ENCODE measurements around the gene CACNA2D1. TPM values are rescaled to one million over a fixed set of nuclear protein-coding genes. Genes with fewer than 3 reads are reported as not detected.

CACNA2D1 gene
- total RNA-seq, 4 donors from 2014 or later, result 34.4 to 128 (median 67.9) TPM

GRCh38 chr7:81925530-81925929, 518.0 kb downstream of the CACNA2D1 start:
- H3K4me3 ChIP-seq (replicated peaks in 1 of 3), result no peak overlapping the region
- no peak for TF ChIP-seq POLR2A (IDR thresholded peaks at IDR 0.05)
- TF ChIP-seq, protein P1, sequence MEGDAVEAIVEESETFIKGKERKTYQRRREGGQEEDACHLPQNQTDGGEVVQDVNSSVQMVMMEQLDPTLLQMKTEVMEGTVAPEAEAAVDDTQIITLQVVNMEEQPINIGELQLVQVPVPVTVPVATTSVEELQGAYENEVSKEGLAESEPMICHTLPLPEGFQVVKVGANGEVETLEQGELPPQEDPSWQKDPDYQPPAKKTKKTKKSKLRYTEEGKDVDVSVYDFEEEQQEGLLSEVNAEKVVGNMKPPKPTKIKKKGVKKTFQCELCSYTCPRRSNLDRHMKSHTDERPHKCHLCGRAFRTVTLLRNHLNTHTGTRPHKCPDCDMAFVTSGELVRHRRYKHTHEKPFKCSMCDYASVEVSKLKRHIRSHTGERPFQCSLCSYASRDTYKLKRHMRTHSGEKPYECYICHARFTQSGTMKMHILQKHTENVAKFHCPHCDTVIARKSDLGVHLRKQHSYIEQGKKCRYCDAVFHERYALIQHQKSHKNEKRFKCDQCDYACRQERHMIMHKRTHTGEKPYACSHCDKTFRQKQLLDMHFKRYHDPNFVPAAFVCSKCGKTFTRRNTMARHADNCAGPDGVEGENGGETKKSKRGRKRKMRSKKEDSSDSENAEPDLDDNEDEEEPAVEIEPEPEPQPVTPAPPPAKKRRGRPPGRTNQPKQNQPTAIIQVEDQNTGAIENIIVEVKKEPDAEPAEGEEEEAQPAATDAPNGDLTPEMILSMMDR (IDR thresholded peaks at IDR 0.05), result no peak
- no peak for DNase-seq
- intact Hi-C loops (cut with DNase I), result no loop called here
- 82 to 89% methylated on average over 3 of the region's 3 CpGs for WGBS, 2 donors
- no peaks in the 10 kb centered on the region for H3K27me3 ChIP-seq
- H3K4me1 ChIP-seq, result no peaks in the 10 kb centered on the region
- H3K27ac ChIP-seq, result no peak overlapping the region
- H3K9me3 ChIP-seq, result no peaks in the 10 kb centered on the region
- no peaks in the 10 kb centered on the region for H3K36me3 ChIP-seq

DNA sequence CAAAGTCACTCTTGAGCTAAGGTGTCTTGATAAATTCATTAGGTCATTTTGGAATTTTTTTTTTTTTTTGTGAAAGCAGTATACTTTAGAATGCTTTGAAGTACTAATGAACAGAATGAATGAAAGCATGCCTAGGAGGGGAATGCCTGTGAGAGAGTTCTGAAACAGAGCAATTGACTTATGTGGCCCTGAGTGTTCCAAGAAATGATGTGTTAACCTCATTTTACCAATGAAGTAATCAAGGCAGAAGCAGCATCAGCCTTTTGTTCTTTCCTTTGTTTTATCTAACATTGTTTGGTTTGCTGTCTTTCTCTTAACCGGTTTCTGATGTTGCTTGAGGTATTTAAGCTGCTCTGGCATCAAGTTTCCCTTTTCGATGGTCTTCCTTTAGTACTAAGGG, 519.1 kb downstream of the CACNA2D1 start:
- TF ChIP-seq, protein P1 (IDR thresholded peaks at IDR 0.05), result no peak
- no peak for TF ChIP-seq POLR2A (IDR thresholded peaks at IDR 0.05)
- WGBS, 2 donors, result 65 to 73% methylated on average over 2 of the region's 2 CpGs
- Histone ChIP-seq H3K36me3 (no peaks in the 10 kb centered on the region), H3K9me3 (no peaks in the 10 kb centered on the region), H3K4me1 (no peaks in the 10 kb centered on the region), H3K27ac (no peak overlapping the region), H3K27me3 (no peaks in the 10 kb centered on the region), H3K4me3 (replicated peaks in 1 of 3) (no peak overlapping the region)
- intact Hi-C loops (cut with DNase I), result no loop called here
- no peak for DNase-seq

DNA sequence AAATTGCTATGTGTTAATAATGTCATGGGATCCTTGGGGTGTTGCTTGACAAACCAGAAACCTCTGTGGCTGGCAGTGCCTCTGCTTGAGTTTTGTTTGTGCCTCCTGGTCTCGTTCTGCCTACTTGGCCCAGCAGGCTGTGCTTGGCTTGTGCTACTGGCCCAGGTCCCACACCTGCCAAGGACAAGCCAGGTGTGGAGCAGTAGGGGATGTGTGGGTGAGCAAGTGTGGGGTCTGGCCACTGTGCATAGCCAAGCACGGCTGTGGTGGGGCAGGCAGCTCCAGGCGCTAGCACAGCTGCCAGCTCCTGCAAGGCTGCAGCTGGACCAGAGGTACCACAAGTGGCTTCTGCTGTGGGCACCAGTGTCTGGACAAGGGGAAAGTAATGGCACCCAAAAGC, 524.1 kb downstream of the CACNA2D1 start:
- Histone ChIP-seq H3K36me3 (no peaks in the 10 kb centered on the region), H3K27ac (no peak overlapping the region), H3K4me1 (no peaks in the 10 kb centered on the region), H3K4me3 (replicated peaks in 1 of 3) (no peak overlapping the region), H3K27me3 (no peaks in the 10 kb centered on the region), H3K9me3 (no peaks in the 10 kb centered on the region)
- TF ChIP-seq POLR2A (IDR thresholded peaks at IDR 0.05), result no peak
- TF ChIP-seq, protein P1 (IDR thresholded peaks at IDR 0.05), result no peak
- DNase-seq, result no peak
- 63 to 90% methylated on average over 1 to 3 of the region's 3 CpGs for WGBS, 2 donors
- intact Hi-C loops (cut with DNase I), result no loop called here

DNA sequence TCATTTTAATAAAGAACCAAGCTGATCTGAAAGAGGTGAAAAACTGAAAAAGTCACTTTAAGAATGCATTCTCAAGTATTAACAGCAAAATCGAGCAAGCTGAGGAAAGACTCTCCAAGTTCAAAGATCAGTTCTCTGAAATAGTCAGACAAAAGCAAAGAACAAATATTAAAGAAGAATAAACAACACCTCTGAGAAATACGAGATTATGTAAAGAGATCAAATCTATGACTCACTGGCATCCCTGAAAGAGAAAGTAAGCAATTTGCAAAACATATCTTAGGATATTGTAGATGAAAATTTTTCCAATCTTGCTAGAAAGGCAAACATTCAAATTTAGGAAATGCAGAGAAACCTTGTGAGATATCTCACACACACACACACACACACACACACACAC, 535.4 kb downstream of the CACNA2D1 start:
- Histone ChIP-seq H3K27me3 (no peaks in the 10 kb centered on the region), H3K9me3 (no peaks in the 10 kb centered on the region), H3K36me3 (no peaks in the 10 kb centered on the region), H3K4me1 (no peaks in the 10 kb centered on the region), H3K4me3 (replicated peaks in 1 of 3) (no peak overlapping the region), H3K27ac (no peak overlapping the region)
- 75 to 82% methylated on average over 2 of the region's 2 CpGs for WGBS, 2 donors
- no peak for DNase-seq
- TF ChIP-seq, protein P1 (IDR thresholded peaks at IDR 0.05), result no peak
- no peak for TF ChIP-seq POLR2A (IDR thresholded peaks at IDR 0.05)
- intact Hi-C loops (cut with DNase I), result no loop called here

- 96 to 98% methylated on average over 2 of the region's 2 CpGs for WGBS, 2 donors
- H3K9me3 ChIP-seq, result no peaks in the 10 kb centered on the region
- TF ChIP-seq, protein P1 (IDR thresholded peaks at IDR 0.05), result no peak
- TF ChIP-seq POLR2A (IDR thresholded peaks at IDR 0.05), result no peak
- H3K4me1 ChIP-seq, result no peaks in the 10 kb centered on the region
- DNase-seq, result no peak
- H3K4me3 ChIP-seq (replicated peaks in 1 of 3), result no peak overlapping the region
- no peaks in the 10 kb centered on the region for H3K27me3 ChIP-seq
- no peak overlapping the region for H3K27ac ChIP-seq
- intact Hi-C loops (cut with DNase I), result no loop called here
- H3K36me3 ChIP-seq, result no peaks in the 10 kb centered on the region
These were observed 540.5 kb downstream of the CACNA2D1 start for GRCh38 chr7:81903115-81903514.
